K562 (cell line): ENCODE results near the gene PSME4. TPM values are rescaled to one million over a fixed set of nuclear protein-coding genes. Genes with fewer than 3 reads are reported as not detected.

Experiments
- ATAC-seq: fragments of 200-7000 bp; cut with Tn5 transposase; 3 replicates; pipeline ENCODE4 v1.9.1; 2020; ENCODE audit warnings: moderate library complexity
- BruUV-seq: library from RNA; stranded (reverse); fragments of 400-500 nt; replicated peaks from 2 replicates; lab custom pipeline; 2021; lab: Mats Ljungman, UMichigan
- CTCF ChIA-PET: fragments of 300-600 bp; formaldehyde crosslinking; extraction: SDS; loops from one replicate; lab custom pipeline; 2021; ENCODE audit warnings: low intra/inter-chr PET ratio; lab: Yijun Ruan, JAX
- POLR2A ChIA-PET: fragments of 300-600, 350-650 bp; sonication (Branson Sonifier 250); formaldehyde crosslinking; extraction: SDS; loops from one replicate; lab custom pipeline; 2021; ENCODE audit warnings: antibody characterized with exemption, inconsistent platforms; lab: Yijun Ruan, JAX
- DNase-seq, 4 experiments: peaks; one replicate each; pipeline versions ENCODE4 v3.0.0 to v3.0.0-alpha.2; 2011 to 2018; ENCODE audit warnings: low spot score in 3 of 4, mixed read lengths in 3 of 4; ENCODE audit errors: extremely low read depth in 1 of 4
- FAIRE-seq: peaks from 2 replicates; lab custom pipeline; 2011; peaks lifted over from hg19 to GRCh38; lab: Jason Lieb, UNC
- H2AFZ ChIP-seq: 2 replicates; pipeline ENCODE4 v1.6.0; 2011; ENCODE audit warnings: low read depth, low read length, control low read depth, inconsistent platforms
- H3K27ac ChIP-seq: fragments of 200-600 bp; 3 replicates; pipeline ENCODE4 v1.8.0; 2011; ENCODE audit warnings: low read depth, mild to moderate bottlenecking, control low read depth, inconsistent platforms, low read length, moderate library complexity, mixed read lengths; ENCODE audit errors: extremely low read depth
- H3K27me3 ChIP-seq, 2 experiments: fragments of 300-600 bp in 1 of 2; 2 replicates in 1 of 2; 3 replicates in 1 of 2; pipeline versions ENCODE4 v1.6.0 to v1.8.0; 2011; ENCODE audit warnings: inconsistent platforms in 2 of 2, low read length in 2 of 2, mild to moderate bottlenecking in 1 of 2, mixed read lengths in 1 of 2, moderate library complexity in 1 of 2; ENCODE audit not compliant: control insufficient read depth in 2 of 2, insufficient read depth in 2 of 2
- H3K36me3 ChIP-seq: fragments of 300-600 bp; 3 replicates; pipeline ENCODE4 v1.8.0; 2011; ENCODE audit warnings: mild to moderate bottlenecking, low read length, inconsistent platforms; ENCODE audit not compliant: control insufficient read depth, insufficient read depth
- H3K4me1 ChIP-seq, 2 experiments: fragments of 200-600 bp in 1 of 2; replicated peaks in 1 of 2; 2 replicates in 1 of 2; 3 replicates in 1 of 2; pipeline versions ENCODE4 v1.5.1 to v1.8.0; 2011; ENCODE audit warnings: inconsistent platforms in 2 of 2, low read length in 2 of 2, mild to moderate bottlenecking in 1 of 2, mixed read lengths in 1 of 2, moderate library complexity in 1 of 2; ENCODE audit not compliant: control insufficient read depth in 2 of 2, insufficient read depth in 2 of 2
- H3K4me2 ChIP-seq: 2 replicates; pipeline ENCODE4 v1.6.1; 2011; ENCODE audit warnings: low read length, control low read depth, inconsistent platforms, mixed read lengths; ENCODE audit not compliant: insufficient read depth
- H3K4me3 ChIP-seq: fragments of 200-600 bp; sonication (generic), shearing (Covaris generic); 2 replicates; pipeline ENCODE4 v1.5.1; 2016; ENCODE audit warnings: control low read depth, inconsistent platforms
- H3K79me2 ChIP-seq: fragments of 200-600 bp; 3 replicates; pipeline ENCODE4 v1.8.0; 2011; ENCODE audit warnings: low read length, inconsistent platforms; ENCODE audit not compliant: control insufficient read depth, insufficient read depth
- H3K9ac ChIP-seq, 2 experiments: 2 replicates each; pipeline versions ENCODE4 v1.6.0 to v1.6.1; 2011; ENCODE audit warnings: low read depth in 2 of 2, low read length in 2 of 2, control low read depth in 1 of 2, inconsistent platforms in 1 of 2, mild to moderate bottlenecking in 1 of 2, mixed read lengths in 1 of 2; ENCODE audit not compliant: insufficient read depth in 1 of 2
- H3K9me1 ChIP-seq: one replicate; pipeline ENCODE4 v1.6.0; 2011; ENCODE audit warnings: inconsistent platforms, mild to moderate bottlenecking, low read length, moderate library complexity; ENCODE audit not compliant: control insufficient read depth, insufficient read depth
- H3K9me3 ChIP-seq: replicated peaks from 2 replicates; pipeline ENCODE4 v1.5.1; 2011; ENCODE audit warnings: low read depth, low read length, inconsistent platforms; ENCODE audit not compliant: control insufficient read depth, insufficient read depth
- H4K20me1 ChIP-seq: replicated peaks from 2 replicates; pipeline ENCODE4 v1.6.1; 2011; ENCODE audit warnings: low read length, inconsistent platforms, mixed read lengths; ENCODE audit not compliant: control insufficient read depth, insufficient read depth
- ARID2 ChIP-seq: fragments of 450-650 bp; IDR thresholded peaks from 2 replicates; pipeline ENCODE4 v1.6.1; 2017; ENCODE audit warnings: antibody characterized with exemption, mild to moderate bottlenecking
- CBX3 ChIP-seq, 2 experiments: IDR thresholded peaks; 1 replicate in 1 of 2; 2 replicates in 1 of 2; pipeline ENCODE4 v1.6.1; 2012; ENCODE audit warnings: inconsistent platforms in 2 of 2, low read length in 2 of 2, borderline replicate concordance in 1 of 2, control low read depth in 1 of 2
- DEAF1 ChIP-seq: fragments of 450-650 bp; formaldehyde crosslinking; IDR thresholded peaks from 2 replicates; pipeline ENCODE4 v1.4.0; 2020; ENCODE audit warnings: mild to moderate bottlenecking, moderate library complexity
- FOXJ2 ChIP-seq: fragments of 200-800 bp; sonication (Bioruptor generic); IDR thresholded peaks from 2 replicates; pipeline ENCODE4 v1.6.1; 2016; ENCODE audit warnings: missing genetic modification characterization, missing compliant biosample characterization
- ID3 ChIP-seq, 2 experiments: fragments of 250-450 bp in 1 of 2; fragments of 450-650 bp in 1 of 2; sonication (Bioruptor Pico) in 1 of 2; IDR thresholded peaks; 2 replicates each; pipeline versions ENCODE4 v1.6.1 to v1.8.0; 2016 to 2021; ENCODE audit warnings: mild to moderate bottlenecking in 2 of 2, moderate library complexity in 2 of 2, missing compliant biosample characterization in 1 of 2, missing genetic modification characterization in 1 of 2
- JUNB ChIP-seq: fragments of 450-650 bp; formaldehyde crosslinking; conservative IDR thresholded peaks from 2 replicates; pipeline ENCODE4 v1.4.0; 2020; ENCODE audit warnings: mild to moderate bottlenecking
- KLF16 ChIP-seq: IDR thresholded peaks from 2 replicates; pipeline ENCODE4 v1.6.1; 2016; ENCODE audit warnings: antibody characterized with exemption
- NKRF ChIP-seq: fragments of 450-650 bp; IDR thresholded peaks from 2 replicates; pipeline ENCODE4 v1.6.1; 2016; ENCODE audit warnings: borderline replicate concordance
- PHF20 ChIP-seq: fragments of 450-650 bp; IDR thresholded peaks from 2 replicates; pipeline ENCODE4 v1.6.1; 2018; ENCODE audit not compliant: partially characterized antibody
- POLR2AphosphoS5 ChIP-seq: IDR thresholded peaks from 2 replicates; pipeline ENCODE4 v1.6.1; 2011; ENCODE audit warnings: mild to moderate bottlenecking, low read depth, low read length, moderate library complexity; ENCODE audit not compliant: control insufficient read depth, insufficient read depth
- RBM25 ChIP-seq: fragments of 200-400 bp; formaldehyde crosslinking; IDR thresholded peaks from 2 replicates; pipeline ENCODE4 v1.6.1; 2018; ENCODE audit warnings: low read length, low read depth, moderate library complexity; ENCODE audit not compliant: severe bottlenecking
- RNF219 ChIP-seq: fragments of 250-450 bp; sonication (Bioruptor Pico); IDR thresholded peaks from 2 replicates; pipeline ENCODE4 v1.5.0; 2022; ENCODE audit warnings: mild to moderate bottlenecking
- STAT5B ChIP-seq: fragments of 250-450 bp; sonication (Bioruptor Pico); IDR thresholded peaks from 2 replicates; pipeline ENCODE4 v1.8.0; 2021; ENCODE audit warnings: mild to moderate bottlenecking, inconsistent platforms
- TAF7 ChIP-seq: fragments of 450-650 bp; IDR thresholded peaks from 2 replicates; pipeline ENCODE4 v1.6.1; 2016; ENCODE audit warnings: missing genetic modification characterization, missing compliant biosample characterization
- ZKSCAN3 ChIP-seq: fragments of 250-450 bp; sonication (Bioruptor Pico); IDR thresholded peaks from 2 replicates; pipeline ENCODE4 v1.4.0; 2020
- ZNF23 ChIP-seq: fragments of 250-450 bp; sonication (Bioruptor Pico); IDR thresholded peaks from 2 replicates; pipeline ENCODE4 v1.4.0; 2020; ENCODE audit warnings: mild to moderate bottlenecking
- ZNF384 ChIP-seq: IDR thresholded peaks from 2 replicates; pipeline ENCODE4 v1.6.1; 2012; ENCODE audit warnings: low read depth, low read length, improper control_type of control experiment
- WGBS: fragments of 100-300 bp; shearing (Covaris generic); methylation state at CpG from one replicate; pipeline ENCODE4 v1.1.6; 2016; ENCODE audit warnings: low coverage, mixed read lengths; ENCODE audit not compliant: insufficient coverage; ENCODE audit errors: missing lambda C conversion rate; 5-methylcytosine and 5-hydroxymethylcytosine counted together
- in situ Hi-C: fragments of 300-500 bp; cut with MboI; formaldehyde crosslinking; loops from 4 replicates; pipeline ENCODE4 v1.15.0; 2018; ENCODE audit warnings: inconsistent platforms, mixed read lengths
- intact Hi-C: fragments of 100-400 bp; cut with micrococcal nuclease; formaldehyde crosslinking; loops from 2 replicates; pipeline ENCODE4 v1.14.2; 2022
- polyA plus RNA-seq, 8 experiments: library from polyadenylated mRNA; depleted of rRNA in 4 of 8; stranded (reverse) in 5 of 8; unstranded in 3 of 8; fragments of >200 nt; fragmentation: Nextera tagmentation in 2 of 8; fragmentation: Illumina TruSeq in 1 of 8; extraction: Ambion mirVana in 2 of 8; extraction: Trizol in 1 of 8; gene quantifications; 2 replicates each; pipeline versions ENCODE4 v1.2.1 to v1.2.3, GENCODE V29; 2011 to 2014; ENCODE audit warnings: inconsistent platforms in 1 of 8, missing spikeins in 1 of 8
- total RNA-seq, 7 experiments: library from RNA; depleted of rRNA in 6 of 7; stranded (reverse); fragments of >200 nt in 6 of 7; fragmentation: Illumina TruSeq in 2 of 7; extraction: Trizol in 2 of 7; gene quantifications; 2 replicates each; pipeline versions ENCODE4 v1.2.1 to v1.2.3, GENCODE V29; 2011 to 2021; ENCODE audit warnings: low replicate concordance in 1 of 7

Gene PSME4
- total and polyA plus RNA-seq, 9 of the 15 experiments (the other 6 are each of a cell fraction or from before 2014, with no cell fraction given): 24.3 to 77.8 (median 40.5) TPM

GRCh38 chr2:54009549-54009948 lies 38.8 kb upstream of the PSME4 start:
- Histone ChIP-seq H3K4me1 (no peaks in the 10 kb centered on the region; a peak in 1 of 5 replicates), H3K9ac (no peak overlapping the region), H3K4me2 (no peak overlapping the region), H3K9me3 (no peaks in the 10 kb centered on the region), H2AFZ (no peak overlapping the region), H3K9me1 (no peaks in the 10 kb centered on the region), H3K36me3 (no peaks in the 10 kb centered on the region; the same call in 2 of the 3 replicates), H3K4me3 (no peak overlapping the region), H3K27ac (no peak overlapping the region), H4K20me1 (no peaks in the 10 kb centered on the region), H3K27me3 (no peaks in the 10 kb centered on the region), H3K79me2 (no peaks in the 10 kb centered on the region)
- in situ Hi-C loops (no loop called here), intact Hi-C loops (no loop called here)
- DNase-seq (no peak), ATAC-seq (no peak), FAIRE-seq (no peak)
- ChIA-PET CTCF (no interaction called here), POLR2A (no interaction called here)
- WGBS: 13% methylated on average over 1 of the region's 1 CpG
- BruUV-seq: no TSS peak
- TF ChIP-seq ID3 (CRISPR knock-in tag; IDR thresholded peaks at IDR 0.05) (no peak), ID3 (tag; IDR thresholded peaks at IDR 0.05) (no peak), ZKSCAN3 (CRISPR knock-in tag) (no peak), POLR2AphosphoS5 (no peak), ARID2 (no peak), FOXJ2 (tag) (no peak), ZNF23 (CRISPR knock-in tag) (no peak), STAT5B (CRISPR knock-in tag) (no peak), KLF16 (no peak), JUNB (CRISPR knock-in tag) (no peak), RNF219 (CRISPR knock-in tag) (no peak), ZNF384 (no peak), RBM25 (no peak), PHF20 (no peak), NKRF (no peak), CBX3 (IDR thresholded peaks at IDR 0.05; ENCODE audit: borderline replicate concordance in 1 of 2, low read length in 2 of 2) (no peak), DEAF1 (no peak), TAF7 (tag) (no peak)
